OCI-LY7 (cell line): ENCODE measurements around the gene SLC8A1. TPM values are rescaled to one million over a fixed set of nuclear protein-coding genes. Genes with fewer than 3 reads are reported as not detected.

Source experiments
- BruUV-seq: library from RNA; stranded (reverse); fragments of 400-500 nt; replicated peaks from 2 replicates; lab custom pipeline; 2021; lab: Mats Ljungman, UMichigan
- CTCF ChIA-PET: fragments of 300-600 bp; sonication (Branson Sonifier 250); formaldehyde crosslinking; loops from one replicate; lab custom pipeline; 2022; ENCODE audit warnings: antibody characterized with exemption; ENCODE audit not compliant: unreplicated experiment; lab: Charles Lee
- POLR2A ChIA-PET: fragments of 300-600 bp; sonication (Branson Sonifier 250); formaldehyde crosslinking; loops from one replicate; lab custom pipeline; 2022; ENCODE audit warnings: antibody characterized with exemption; lab: Charles Lee
- DNase-seq: peaks from one replicate; pipeline ENCODE4 v3.0.0-alpha.2; 2015; ENCODE audit warnings: low spot score
- H2AFZ ChIP-seq: fragments of 200-600 bp; sonication (generic), shearing (Covaris generic); 2 replicates; pipeline ENCODE4 v1.6.1; 2014; ENCODE audit warnings: mild to moderate bottlenecking, antibody characterized with exemption, low read length, moderate library complexity
- H3K27ac ChIP-seq: fragments of 200-600 bp; sonication (generic); 2 replicates; pipeline ENCODE4 v1.5.1; 2014; ENCODE audit warnings: mixed run types, low read depth, mild to moderate bottlenecking, moderate library complexity, low read length, inconsistent platforms; ENCODE audit not compliant: poor library complexity, severe bottlenecking
- H3K36me3 ChIP-seq: fragments of 200-600 bp; sonication (generic); 2 replicates; pipeline ENCODE4 v1.6.1; 2014; ENCODE audit warnings: mild to moderate bottlenecking, antibody characterized with exemption, low read length, moderate library complexity, mixed read lengths; ENCODE audit not compliant: insufficient read depth
- H3K4me1 ChIP-seq: fragments of 200-600 bp; sonication (generic); 2 replicates; pipeline ENCODE4 v1.5.1; 2014; ENCODE audit warnings: mild to moderate bottlenecking, low read length; ENCODE audit not compliant: insufficient read depth, poor library complexity, severe bottlenecking
- H3K4me2 ChIP-seq: fragments of 200-600 bp; sonication (generic); 2 replicates; pipeline ENCODE4 v1.6.1; 2014; ENCODE audit warnings: mild to moderate bottlenecking, low read length
- H3K4me3 ChIP-seq: fragments of 200-600 bp; sonication (generic); 2 replicates; pipeline ENCODE4 v1.5.1; 2014; ENCODE audit warnings: mild to moderate bottlenecking, low read depth, low read length; ENCODE audit not compliant: poor library complexity, severe bottlenecking
- H3K79me2 ChIP-seq: fragments of 200-600 bp; sonication (generic); 2 replicates; pipeline ENCODE4 v1.6.1; 2016; ENCODE audit warnings: low read depth, mild to moderate bottlenecking, low read length, moderate library complexity, mixed read lengths; ENCODE audit not compliant: insufficient read depth
- H3K9me2 ChIP-seq: fragments of 200-600 bp; sonication (generic); 2 replicates; pipeline ENCODE4 v1.6.1; 2016; ENCODE audit warnings: mild to moderate bottlenecking, low read length, mixed read lengths; ENCODE audit not compliant: insufficient read depth
- H3K9me3 ChIP-seq: fragments of 200-600 bp; sonication (generic); 2 replicates; pipeline ENCODE4 v1.6.1; 2014; ENCODE audit warnings: mild to moderate bottlenecking, mixed run types, low read length, mixed read lengths
- H4K20me1 ChIP-seq: fragments of 200-600 bp; sonication (generic); 2 replicates; pipeline ENCODE4 v1.6.1; 2014; ENCODE audit warnings: mild to moderate bottlenecking, antibody characterized with exemption, low read length, moderate library complexity, mixed read lengths; ENCODE audit not compliant: insufficient read depth
- EZH2phosphoT487 ChIP-seq: fragments of 200-600 bp; sonication (generic); IDR thresholded peaks from 2 replicates; pipeline ENCODE4 v1.6.1; 2018; ENCODE audit warnings: low read depth, borderline replicate concordance, mild to moderate bottlenecking, mixed run types, antibody characterized with exemption, low read length, moderate library complexity, mixed read lengths
- intact Hi-C: fragments of 100-400 bp; cut with micrococcal nuclease; formaldehyde crosslinking; loops from one replicate; pipeline ENCODE4 v1.10.0; 2022; ENCODE audit not compliant: unreplicated experiment
- total RNA-seq, 2 experiments: library from RNA; depleted of rRNA in 1 of 2; stranded (reverse); fragments of >200 nt in 1 of 2; shearing (Covaris generic) in 1 of 2; gene quantifications; 2 replicates each; pipeline ENCODE4 v1.2.3, GENCODE V29; 2014 to 2022
- TF ChIP-seq, protein P1 (sequence below): fragments of 200-600 bp; sonication (generic); conservative IDR thresholded peaks from 2 replicates; pipeline ENCODE4 v1.5.1; 2014; ENCODE audit warnings: mild to moderate bottlenecking, antibody characterized with exemption, low read length, moderate library complexity, mixed read lengths

SLC8A1 gene
- total RNA-seq, 2 experiments from 2014 or later: 3.6 to 7.3 TPM

DNA sequence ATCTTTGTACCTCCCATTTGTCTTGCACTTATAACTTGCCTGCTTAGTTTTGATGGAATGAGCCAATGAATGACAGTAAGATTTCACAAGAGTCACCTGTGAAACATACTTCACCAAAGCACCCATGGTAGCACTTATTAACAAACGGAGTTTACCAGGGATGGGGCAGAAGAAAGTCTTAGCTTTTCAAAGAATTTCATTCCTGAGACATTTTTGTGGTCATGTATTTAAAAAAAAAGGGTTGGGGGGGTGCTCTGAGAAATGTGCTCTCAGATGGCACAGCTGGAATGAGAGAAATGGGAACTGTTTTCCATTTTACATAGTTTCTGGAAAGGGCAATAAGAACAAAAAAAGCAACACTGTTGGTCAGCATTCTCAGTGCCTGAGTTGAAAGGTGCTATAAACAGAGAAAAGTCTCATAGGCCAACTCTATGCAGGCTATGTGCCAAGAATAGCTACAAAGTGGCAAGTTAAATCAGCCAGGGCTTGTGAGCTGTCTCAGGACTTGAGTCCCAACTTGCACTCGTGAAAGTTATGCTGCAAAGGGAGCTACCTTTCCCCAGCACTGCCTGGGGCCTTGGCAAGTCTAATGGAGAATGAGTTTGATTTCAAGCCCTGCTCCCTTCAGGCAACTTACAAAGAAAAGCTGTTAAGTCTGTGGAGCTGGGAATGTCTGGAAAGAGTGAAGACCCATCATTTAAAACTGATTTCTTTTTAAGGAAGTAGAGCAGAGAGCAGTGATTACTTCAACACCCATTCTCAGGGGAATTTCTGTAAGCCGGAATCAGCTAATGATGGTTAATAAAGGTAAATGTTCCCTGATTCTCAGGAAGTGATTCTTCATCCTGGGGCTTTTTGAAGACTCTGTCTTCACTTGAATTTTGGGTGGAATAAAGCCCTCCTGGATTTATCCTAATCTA, 170.6 kb downstream of the SLC8A1 start:
- no TSS peak for BruUV-seq
- Histone ChIP-seq H3K27ac (peak overlapping the region; percentile 84), H3K9me3 (no peaks in the 10 kb centered on the region), H2AFZ (peak overlapping the region; percentile 94), H3K9me2 (no peaks in the 10 kb centered on the region), H4K20me1 (no peaks in the 10 kb centered on the region), H3K4me1 (peaks cover 86% of the 10 kb centered on the region), H3K4me2 (peak overlapping the region; percentile 88), H3K4me3 (peak overlapping the region; percentile 63), H3K36me3 (no peaks in the 10 kb centered on the region), H3K79me2 (no peaks in the 10 kb centered on the region)
- intact Hi-C loops: loop anchor here (5.0 kb wide), 1 partner anchor 166 kb away; no protein-coding TSS in a partner anchor
- CTCF ChIA-PET: interaction anchor here (1.1 kb wide), 1 partner anchor 9 kb away, joined by 7 read pairs; no protein-coding TSS in a partner anchor
- POLR2A ChIA-PET: interaction anchor here (0.5 to 4.3 kb wide), 18 partner anchors 9 to 1155 kb away, joined by 3 to 25 read pairs (median 4); no protein-coding TSS in a partner anchor
- DNase-seq: peak; percentile 67
- TF ChIP-seq, protein P1, sequence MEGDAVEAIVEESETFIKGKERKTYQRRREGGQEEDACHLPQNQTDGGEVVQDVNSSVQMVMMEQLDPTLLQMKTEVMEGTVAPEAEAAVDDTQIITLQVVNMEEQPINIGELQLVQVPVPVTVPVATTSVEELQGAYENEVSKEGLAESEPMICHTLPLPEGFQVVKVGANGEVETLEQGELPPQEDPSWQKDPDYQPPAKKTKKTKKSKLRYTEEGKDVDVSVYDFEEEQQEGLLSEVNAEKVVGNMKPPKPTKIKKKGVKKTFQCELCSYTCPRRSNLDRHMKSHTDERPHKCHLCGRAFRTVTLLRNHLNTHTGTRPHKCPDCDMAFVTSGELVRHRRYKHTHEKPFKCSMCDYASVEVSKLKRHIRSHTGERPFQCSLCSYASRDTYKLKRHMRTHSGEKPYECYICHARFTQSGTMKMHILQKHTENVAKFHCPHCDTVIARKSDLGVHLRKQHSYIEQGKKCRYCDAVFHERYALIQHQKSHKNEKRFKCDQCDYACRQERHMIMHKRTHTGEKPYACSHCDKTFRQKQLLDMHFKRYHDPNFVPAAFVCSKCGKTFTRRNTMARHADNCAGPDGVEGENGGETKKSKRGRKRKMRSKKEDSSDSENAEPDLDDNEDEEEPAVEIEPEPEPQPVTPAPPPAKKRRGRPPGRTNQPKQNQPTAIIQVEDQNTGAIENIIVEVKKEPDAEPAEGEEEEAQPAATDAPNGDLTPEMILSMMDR: no peak
- TF ChIP-seq EZH2phosphoT487: no peak

GRCh38 chr2:40279482-40279881, 172.4 kb downstream of the SLC8A1 start:
- Histone ChIP-seq H3K9me2 (no peaks in the 10 kb centered on the region), H3K36me3 (no peaks in the 10 kb centered on the region), H3K79me2 (no peaks in the 10 kb centered on the region), H3K9me3 (no peaks in the 10 kb centered on the region), H3K27ac (no peak overlapping the region), H2AFZ (no peak overlapping the region), H3K4me2 (peak overlapping the region; percentile 33), H3K4me3 (no peak overlapping the region), H3K4me1 (peaks cover 78% of the 10 kb centered on the region), H4K20me1 (no peaks in the 10 kb centered on the region)
- POLR2A ChIA-PET: interaction anchor here (0.6 kb wide), 1 partner anchor 348 kb away, joined by 4 read pairs; no protein-coding TSS in a partner anchor
- CTCF ChIA-PET: no interaction called here
- TF ChIP-seq, protein P1: no peak
- no peak for TF ChIP-seq EZH2phosphoT487
- BruUV-seq: no TSS peak
- intact Hi-C loops: no loop called here
- no peak for DNase-seq
